NCI-H524 (cell line): Measurements from ENCODE around the gene WFDC5.
"Not testable (repeated sequence)": the region's sequence is repeated elsewhere in the genome, so short reads cannot be mapped to it uniquely, and the experiment has no call there.

Experiments
- DNase-seq, 2 experiments: peaks; one replicate each; lab custom pipeline; 2025; lab: John Stamatoyannopoulos, UW

Gene WFDC5

DNA sequence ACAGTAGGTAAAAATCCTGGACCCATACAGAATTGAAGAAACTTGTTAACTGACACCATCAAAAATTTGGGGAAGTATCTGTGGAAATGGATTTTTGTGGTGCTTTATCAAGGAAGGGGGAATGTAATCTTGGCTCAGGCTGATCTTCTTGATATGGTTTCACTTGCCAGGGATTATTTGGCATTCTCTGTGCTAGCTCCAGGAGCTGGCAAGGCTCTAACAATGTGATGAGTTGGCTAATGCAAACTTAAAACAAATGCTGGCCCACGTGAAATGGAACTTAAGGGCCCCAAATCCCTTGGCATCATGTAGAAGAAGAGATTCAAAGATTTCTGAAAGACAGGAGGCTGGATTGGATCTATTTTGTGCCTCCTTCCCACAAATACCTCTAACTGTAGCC lies 27.2 kb downstream of the WFDC5 start:
- no peak for DNase-seq

GRCh38 chr20:45087097-45087790 lies 27.7 kb downstream of the WFDC5 start:
- no peak for DNase-seq

DNA sequence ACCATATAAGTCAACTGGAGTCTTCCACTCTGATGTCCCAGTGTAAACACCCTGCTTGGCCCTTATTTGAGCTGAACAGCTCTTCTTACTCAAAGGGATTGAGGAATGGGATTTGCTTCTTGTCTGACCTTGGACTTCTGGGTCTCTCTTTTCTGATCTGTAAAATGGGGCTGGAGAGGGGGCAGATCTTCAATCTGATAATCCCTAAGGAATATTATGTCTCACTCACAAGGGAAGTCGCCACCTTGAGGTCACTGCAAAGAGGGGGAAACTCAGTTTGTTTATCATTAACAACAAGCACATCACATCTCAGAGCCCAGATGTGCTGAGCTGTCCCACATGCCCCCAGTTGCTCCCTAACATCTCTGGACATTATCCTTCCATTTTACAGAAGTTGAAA lies 29.1 kb downstream of the WFDC5 start:
- DNase-seq: no peak

DNA sequence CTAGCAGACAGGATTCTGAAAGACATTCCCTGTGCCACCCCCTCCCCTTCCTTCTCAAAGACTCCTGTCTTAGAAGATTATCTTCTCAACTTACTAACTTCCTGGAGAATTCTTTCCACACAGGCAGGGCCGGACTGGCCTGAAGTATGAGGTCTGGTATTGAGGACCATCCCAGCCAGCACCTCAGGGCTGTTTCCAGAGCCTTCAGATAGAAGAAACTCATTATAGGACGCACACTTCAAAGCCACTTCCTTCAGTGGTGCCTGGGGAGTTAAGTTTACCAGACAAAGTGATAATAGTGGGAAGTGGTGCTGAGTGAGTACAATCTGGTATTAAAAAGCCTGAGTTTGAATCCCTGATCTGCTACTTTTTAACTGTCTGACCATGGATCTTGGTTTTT lies 29.7 kb downstream of the WFDC5 start:
- no peak for DNase-seq

GRCh38 chr20:45083127-45083526 lies 31.8 kb downstream of the WFDC5 start:
- DNase-seq: no peak

DNA sequence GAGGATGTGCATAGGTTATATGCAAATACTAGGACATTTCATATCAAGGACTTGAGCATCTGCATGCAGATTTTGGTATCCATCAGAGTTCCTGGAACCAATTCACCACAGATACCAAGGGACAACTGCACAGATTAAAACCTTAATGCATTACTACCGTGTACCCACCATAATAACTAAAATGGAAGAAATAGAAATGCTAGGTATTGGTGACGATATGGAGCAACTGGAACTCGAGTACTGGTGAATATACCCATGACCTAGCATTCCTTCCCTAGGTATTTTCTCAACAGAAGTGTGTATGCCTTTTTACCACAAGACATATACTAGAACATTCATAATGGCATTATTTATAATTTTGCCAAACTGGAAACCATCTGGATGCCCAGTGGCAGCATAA lies 32.5 kb downstream of the WFDC5 start:
- no peak for DNase-seq

GRCh38 chr20:45080867-45081624 lies 33.9 kb downstream of the WFDC5 start:
- DNase-seq: peak; percentile 8 to 44

GRCh38 chr20:45077559-45077958 lies 37.4 kb downstream of the WFDC5 start:
- DNase-seq: no peak

DNA sequence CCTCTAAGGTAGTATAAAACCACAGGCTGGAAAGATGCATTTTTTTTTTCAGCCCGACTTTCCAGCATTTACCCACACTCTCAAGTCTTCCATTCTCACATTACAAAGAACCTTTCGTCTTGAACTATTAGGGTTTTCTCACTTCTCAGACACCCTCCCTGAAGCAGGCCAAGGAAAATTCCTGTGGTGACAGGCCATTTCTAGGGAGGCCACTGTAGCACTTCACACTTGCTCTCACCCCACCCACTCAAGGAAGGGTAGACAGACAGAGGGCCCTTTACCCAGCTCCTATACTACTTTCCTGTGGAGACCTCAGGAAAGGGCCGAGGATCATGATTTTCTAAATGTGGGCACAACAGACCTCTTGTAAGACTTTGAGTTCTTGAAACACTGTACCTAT lies 41.8 kb downstream of the WFDC5 start:
- no peak for DNase-seq

- DNase-seq: no peak
Measured at GRCh38 chr20:45072066-45072465, 42.9 kb downstream of the WFDC5 start.

GRCh38 chr20:45070932-45071632 lies 43.9 kb downstream of the WFDC5 start:
- DNase-seq: no peak

DNA sequence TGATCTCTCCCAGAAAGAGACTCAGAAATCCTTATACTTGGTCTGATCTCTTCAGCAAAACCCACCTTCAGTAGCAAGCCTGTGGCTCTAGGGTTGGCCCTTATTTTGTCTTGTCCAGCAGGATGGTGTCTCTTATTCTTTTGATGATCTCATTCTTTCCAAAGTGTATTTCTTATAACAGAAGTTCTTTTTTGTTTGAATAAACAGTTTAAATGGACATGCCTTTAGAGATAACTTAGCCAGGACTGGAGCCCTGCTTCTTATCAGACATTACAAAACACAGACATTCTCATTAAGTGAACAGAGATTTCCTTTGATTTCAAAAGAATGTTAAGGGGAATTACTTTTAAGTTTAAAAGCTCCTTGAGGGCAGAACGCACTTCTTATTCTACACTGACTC lies 45.7 kb downstream of the WFDC5 start:
- no peak for DNase-seq

DNA sequence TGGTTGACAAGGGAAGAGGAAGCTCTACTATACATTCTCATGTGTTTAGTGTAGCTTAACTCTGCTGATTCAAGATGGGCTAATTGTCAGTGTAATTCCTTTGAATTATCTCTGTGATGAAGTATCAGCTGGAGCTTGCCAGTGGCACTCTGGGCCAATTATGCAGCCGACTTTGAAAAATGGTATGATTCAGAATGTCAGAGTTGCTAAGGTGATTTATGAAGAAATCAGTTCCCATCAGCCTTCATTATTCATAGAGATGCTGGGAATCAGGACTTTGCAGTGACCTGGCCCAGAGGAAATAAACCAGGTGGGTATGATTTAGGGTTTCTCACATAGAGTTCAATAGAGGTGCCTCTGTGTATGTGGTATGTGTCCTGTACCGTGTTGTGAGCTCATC lies 47.4 kb downstream of the WFDC5 start:
- no peak for DNase-seq

DNA sequence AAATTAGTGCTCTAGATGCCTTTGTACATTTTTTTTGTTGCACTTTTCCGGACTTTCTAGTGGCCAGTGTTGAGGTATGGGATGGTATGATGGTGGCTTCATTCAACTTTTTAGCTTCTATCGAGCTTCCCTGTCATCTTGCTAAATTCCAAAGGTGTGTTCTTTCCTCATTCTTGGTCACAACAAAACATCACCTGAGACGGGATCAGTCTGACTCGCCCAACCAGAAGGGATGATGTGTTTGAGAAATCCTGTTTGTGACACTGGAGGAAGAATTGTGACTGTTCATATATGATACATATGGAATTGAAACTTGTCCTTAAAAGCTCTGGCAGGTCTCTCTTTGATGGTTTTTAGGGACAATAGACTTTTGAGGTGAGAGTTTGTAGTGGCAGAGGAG lies 47.9 kb downstream of the WFDC5 start:
- DNase-seq: no peak

GRCh38 chr20:45066372-45066771 lies 48.6 kb downstream of the WFDC5 start:
- no peak for DNase-seq

- DNase-seq: no peak
Measured at GRCh38 chr20:45064812-45065211, 50.2 kb downstream of the WFDC5 start.

- not testable (repeated sequence) for DNase-seq
Measured at GRCh38 chr20:45063107-45063506, 51.9 kb downstream of the WFDC5 start.

DNA sequence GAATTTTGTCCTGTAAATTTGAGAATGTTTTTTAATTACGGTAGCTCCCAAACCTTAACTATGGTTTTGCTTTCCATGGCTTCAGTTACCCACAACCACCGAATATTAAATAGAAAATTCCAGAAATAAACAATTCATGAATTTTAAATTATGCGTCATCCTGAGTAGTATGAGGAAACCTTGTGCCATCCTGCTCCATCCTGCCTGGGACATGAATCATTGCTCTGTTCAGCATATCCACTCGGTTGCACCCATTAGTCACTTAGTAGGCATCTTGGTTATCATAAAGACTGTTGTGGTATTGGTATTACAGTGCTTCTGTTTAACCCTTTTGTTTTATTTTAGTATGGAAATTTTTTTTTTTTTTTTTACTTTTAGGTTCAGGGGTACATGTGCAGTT lies 53.7 kb downstream of the WFDC5 start:
- DNase-seq: no peak

- DNase-seq: peak in 1 of 2 experiments; percentile 21
Measured at GRCh38 chr20:45060294-45060693, 54.7 kb downstream of the WFDC5 start.
